ENCODE measurements around the gene DLG1.

DLG1 gene

DNA sequence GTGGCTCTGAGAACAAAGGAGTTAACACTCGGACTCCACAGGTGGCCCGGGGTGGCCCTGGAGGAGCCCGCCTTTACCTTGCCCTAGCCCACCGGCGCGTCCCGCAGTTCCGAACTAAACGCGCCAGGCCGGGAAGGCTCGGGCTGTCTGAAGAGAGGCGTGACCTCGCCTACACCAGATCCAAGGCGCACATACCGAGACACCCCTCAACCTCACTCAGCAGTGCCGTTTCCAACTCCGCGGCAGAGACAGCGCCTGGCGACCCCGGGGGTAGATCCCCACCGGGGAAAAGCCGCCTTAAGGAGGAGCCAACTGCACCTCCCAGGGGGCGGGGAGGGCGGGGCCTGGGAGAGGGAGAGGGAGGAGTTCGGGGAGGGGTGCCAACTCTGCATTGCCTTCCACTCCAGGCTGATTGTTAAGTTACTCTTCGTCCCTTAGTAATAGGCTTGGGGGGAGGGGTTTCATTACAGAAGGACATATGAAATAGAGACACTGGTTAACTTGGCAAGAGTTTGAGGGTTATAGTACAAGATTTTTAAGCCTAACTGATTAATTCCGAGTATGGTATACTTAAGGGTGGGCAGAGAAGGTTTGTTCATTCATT is at the start of gene DLG1:
DLG1 (minus strand) TSS at position 272 of the 604 bp plus-strand sequence. CDS start 1,408 bp downstream, outside the sequence.
- peak; percentile 73 for DNase-seq (ENCODE audit: low read depth, low spot score)

- DNase-seq (ENCODE audit: low read depth, low spot score): no peak
These were observed 49.6 kb upstream of the DLG1 start for GRCh38 chr3:197348014-197348413.

DNA sequence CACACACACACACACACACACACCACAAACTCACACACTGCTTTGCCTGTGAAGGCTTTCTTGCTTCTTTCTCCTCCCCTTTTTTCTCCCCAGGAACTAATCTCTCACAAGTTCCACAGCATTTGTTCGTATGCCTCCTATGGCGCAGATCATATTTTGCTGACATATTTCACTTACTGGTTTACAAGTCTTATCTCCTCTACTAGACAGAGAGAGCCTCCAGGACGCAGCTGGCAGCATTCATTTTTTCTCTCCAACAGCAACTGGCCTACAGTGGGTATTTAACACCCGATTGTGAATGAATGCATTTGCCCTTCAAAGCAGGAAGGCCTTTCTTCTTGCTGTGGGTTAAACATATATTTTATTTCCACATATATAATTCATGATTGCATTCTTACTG is 47.0 kb upstream of the DLG1 start:
- no peak for DNase-seq (ENCODE audit: low read depth, low spot score)

DNA sequence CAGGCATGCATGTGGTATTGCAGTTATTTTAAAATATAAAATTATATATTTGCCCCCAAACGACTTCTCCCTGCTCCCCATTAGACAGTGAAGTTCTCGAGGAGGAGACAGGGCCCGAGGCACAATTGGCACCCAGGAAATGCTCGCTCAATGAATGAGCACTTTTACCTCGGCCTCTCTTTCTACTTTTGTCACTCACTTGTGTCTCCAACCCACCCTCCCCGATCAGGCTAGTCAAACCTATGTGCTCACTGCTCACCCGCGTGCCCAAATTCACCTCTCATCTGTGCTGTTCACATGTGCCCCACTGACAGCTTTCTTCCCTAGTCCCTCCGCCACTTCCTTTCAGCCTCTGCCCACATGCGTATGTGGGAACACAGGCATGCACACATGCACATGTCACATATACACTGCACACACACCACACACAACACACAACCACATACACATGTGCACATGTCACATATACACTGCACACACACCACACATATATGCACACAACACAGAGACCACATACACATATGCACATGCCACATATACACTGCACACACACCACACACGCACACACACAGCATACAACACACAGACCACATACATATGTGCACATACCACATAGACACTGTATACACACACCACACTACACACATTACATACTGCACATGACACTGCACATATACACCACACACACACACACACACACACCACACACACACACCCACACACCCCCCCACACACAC is 46.3 kb upstream of the DLG1 start:
- no peak for DNase-seq (ENCODE audit: low read depth, low spot score)

DNA sequence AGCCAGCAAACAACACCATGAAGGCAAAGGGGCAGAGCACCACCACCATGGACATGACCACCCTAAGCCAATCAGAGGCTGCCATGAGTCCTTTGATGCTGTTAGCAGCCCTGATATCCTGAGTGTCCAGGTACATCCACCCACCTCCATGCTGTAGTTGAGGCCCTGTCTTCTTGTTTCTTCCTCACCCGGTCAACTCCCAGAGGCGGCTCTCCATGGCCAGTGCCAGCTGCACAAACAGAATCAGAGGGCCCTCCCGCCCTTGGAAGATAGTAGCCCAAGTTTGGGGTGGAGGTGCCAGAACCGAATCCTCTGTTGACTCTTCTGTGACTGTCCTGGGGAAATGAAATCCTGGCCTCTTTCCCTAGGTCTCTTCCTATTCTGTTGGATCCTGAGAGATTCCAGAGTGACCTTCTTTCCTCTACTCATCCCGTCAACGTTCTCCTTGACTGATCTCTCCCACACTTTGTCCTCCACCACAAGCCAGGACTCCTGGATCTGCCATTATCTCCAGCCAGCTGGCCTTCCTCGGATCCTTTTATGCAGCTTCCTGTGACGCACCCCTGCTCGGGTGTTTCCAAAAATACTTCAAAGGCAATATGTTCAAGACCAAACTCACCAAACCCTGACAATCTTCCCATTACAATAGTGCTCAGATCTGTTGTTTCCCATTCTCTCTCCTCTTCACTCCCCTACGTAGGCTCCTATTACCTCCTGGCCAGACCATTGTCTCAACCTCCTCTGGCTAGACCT is 45.4 kb upstream of the DLG1 start:
- DNase-seq (ENCODE audit: low read depth, low spot score): no peak

GRCh38 chr3:197343111-197343510 is 44.7 kb upstream of the DLG1 start:
- DNase-seq (ENCODE audit: low read depth, low spot score): no peak

GRCh38 chr3:197340521-197340871 is 42.1 kb upstream of the DLG1 start:
- no peak for DNase-seq (ENCODE audit: low read depth, low spot score)

DNA sequence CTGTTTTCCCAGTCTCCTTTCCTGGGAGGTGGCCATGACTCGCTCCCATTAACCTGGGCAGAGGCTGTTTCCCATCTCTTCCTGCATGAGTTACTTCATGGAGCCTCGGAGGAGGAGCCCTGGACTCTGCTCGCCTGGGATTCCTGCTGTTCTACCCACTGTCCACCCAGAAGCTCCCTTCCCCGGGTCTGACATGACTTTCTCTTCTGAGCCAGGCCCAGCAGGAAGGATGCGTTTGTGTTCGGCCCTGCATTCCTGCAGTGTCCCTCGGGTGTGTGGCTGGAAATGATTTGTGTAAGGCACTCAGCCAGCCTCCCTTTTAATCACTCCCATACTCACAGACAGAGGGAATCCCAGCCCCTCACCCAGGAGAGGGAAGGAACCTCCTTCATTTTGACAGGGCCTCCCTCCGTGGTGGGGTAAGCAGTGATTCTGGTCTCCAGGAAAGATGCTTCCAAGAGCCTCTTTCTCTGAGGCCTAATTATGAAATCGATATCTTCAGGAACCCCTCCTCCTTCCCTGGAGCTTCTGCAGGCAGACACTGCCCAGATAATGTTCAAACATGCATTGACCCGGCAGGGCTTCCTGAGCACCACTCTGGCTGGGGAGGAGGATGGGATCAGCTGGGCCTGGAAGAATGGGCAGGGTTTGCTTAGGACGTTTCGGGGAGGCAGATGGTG is 41.6 kb upstream of the DLG1 start:
- DNase-seq (ENCODE audit: low read depth, low spot score): no peak

GRCh38 chr3:197338586-197338985 is 40.2 kb upstream of the DLG1 start:
- DNase-seq (ENCODE audit: low read depth, low spot score): no peak

GRCh38 chr3:197337656-197338055 is 39.2 kb upstream of the DLG1 start:
- no peak for DNase-seq (ENCODE audit: low read depth, low spot score)

- no peak for DNase-seq (ENCODE audit: low read depth, low spot score)
These were observed 38.8 kb upstream of the DLG1 start for GRCh38 chr3:197337214-197337613.

DNA sequence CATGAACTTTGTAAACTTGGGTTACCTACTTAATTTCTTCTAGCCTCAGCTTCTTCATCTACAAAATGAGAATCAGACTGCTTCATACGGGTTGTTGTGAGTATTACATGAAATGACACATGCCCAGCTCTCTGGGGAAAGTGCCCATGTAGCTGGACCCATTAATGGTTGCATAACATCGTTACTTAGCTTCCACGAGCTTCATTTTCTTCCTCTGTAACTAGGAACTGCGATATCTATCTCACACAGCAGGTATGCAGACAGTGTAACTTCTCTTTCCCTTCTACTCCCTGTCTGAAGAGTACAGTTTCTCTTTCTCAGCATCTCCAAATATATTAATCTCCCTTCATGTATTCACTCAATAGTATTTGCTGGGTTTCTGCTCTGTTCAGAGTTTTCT is 37.9 kb upstream of the DLG1 start:
- DNase-seq (ENCODE audit: low read depth, low spot score): no peak

DNA sequence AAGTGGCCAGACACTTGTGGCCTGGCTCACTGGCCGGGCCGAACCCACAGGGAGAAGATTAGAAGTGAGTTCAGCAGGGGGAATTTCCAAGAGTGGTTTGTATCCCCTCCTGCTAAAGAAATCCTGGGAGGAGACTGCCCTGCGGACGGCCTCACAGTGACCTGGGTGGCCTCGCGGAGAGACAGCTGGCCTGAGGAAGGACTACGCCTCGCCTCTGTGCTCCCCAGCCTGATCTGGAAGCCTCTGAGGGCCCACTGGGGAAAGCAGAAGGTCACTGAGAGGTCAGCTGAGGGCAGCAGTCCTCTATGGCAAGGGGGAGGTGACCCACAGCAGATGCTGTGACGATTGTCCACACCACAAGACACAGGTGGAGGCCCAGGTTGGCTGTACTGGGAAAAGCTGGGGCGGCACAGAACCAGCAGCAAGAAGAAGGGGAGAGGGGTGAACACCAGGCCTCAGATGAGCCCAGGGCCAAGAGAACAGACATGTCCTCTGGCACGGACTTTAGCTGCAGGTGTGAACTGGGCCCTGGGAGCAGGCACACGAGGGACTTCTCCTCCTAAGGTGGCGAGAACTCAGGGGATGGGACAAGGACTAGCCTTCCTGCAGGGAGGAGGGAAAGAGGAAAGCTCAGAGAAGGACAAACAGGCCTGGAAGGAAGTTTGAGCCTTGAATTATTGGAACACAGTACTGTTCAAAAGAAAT is 37.2 kb upstream of the DLG1 start:
- no peak for DNase-seq (ENCODE audit: low read depth, low spot score)

- DNase-seq (ENCODE audit: low read depth, low spot score): no peak
These were observed 35.7 kb upstream of the DLG1 start for GRCh38 chr3:197333901-197334639.

DNA sequence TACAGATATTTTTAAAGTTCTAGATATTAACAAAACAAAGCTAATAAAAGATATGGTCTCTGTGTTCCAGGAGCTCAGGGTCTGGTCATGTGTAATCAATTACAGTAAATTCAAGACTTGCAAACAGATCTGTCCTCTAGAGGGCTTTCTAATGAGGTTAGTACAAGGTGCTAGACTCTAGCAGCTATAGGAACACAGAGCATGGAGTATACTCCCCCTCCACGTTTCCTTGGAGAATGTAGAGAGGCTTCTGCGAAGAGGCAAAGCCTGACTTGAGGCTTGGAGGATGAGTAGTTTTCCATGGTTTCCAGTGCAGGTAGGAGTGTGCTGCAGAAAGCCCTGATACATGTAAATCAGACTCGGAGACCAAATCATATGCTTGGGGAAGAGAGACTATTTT is 32.7 kb upstream of the DLG1 start:
- DNase-seq (ENCODE audit: low read depth, low spot score): no peak

GRCh38 chr3:197329382-197329781 is 31.0 kb upstream of the DLG1 start:
- no peak for DNase-seq (ENCODE audit: low read depth, low spot score)

GRCh38 chr3:197328198-197328597 is 29.8 kb upstream of the DLG1 start:
- DNase-seq (ENCODE audit: low read depth, low spot score): no peak

DNA sequence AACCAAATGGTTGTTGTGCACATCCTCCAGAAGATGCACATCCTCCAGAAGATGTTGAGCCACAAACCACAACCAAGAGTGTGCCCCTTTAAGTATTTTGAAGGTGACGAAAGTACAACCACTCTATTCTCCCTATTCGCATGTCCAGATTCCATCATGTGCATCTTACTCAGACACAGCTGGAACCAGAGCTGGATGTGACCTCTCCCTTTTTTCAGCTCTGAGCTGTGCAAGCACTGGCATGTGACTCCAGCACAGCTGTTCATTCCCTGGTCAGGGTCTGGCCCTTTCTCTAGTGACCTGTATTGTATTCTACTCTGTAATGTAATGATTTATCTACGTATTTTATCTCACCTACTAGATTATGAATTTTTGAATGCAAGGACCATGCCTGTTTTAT is 29.3 kb upstream of the DLG1 start:
- DNase-seq (ENCODE audit: low read depth, low spot score): no peak

GRCh38 chr3:197325773-197326172 is 27.4 kb upstream of the DLG1 start:
- DNase-seq (ENCODE audit: low read depth, low spot score): no peak

GRCh38 chr3:197322149-197322548 is 23.7 kb upstream of the DLG1 start:
- no peak for DNase-seq (ENCODE audit: low read depth, low spot score)

GRCh38 chr3:197320582-197320981 is 22.2 kb upstream of the DLG1 start:
- no peak for DNase-seq (ENCODE audit: low read depth, low spot score)

Data from activated naive CD8-positive, alpha-beta T cell treated with anti-CD3 and anti-CD28 coated beads, Interleukin-2, amount 50 U/mL, for 16 hours (primary cell).